Hepatocyte (in vitro differentiated cells): Measurements from ENCODE around the gene APOL5.

Experiments used
- EZH2 ChIP-seq: fragments of 200-600 bp; sonication (generic); IDR thresholded peaks from 2 replicates; pipeline ENCODE4 v1.6.1; 2016; ENCODE audit warnings: antibody characterized with exemption, mild to moderate bottlenecking, borderline replicate concordance
- EZH2phosphoT487 ChIP-seq: fragments of 200-600 bp; sonication (generic); IDR thresholded peaks from one replicate; pipeline ENCODE4 v1.6.1; 2018; ENCODE audit warnings: antibody characterized with exemption, mild to moderate bottlenecking, low read depth, moderate library complexity; ENCODE audit not compliant: unreplicated experiment, severe bottlenecking
- TF ChIP-seq, protein P1 (sequence below): fragments of 200-600 bp; sonication (generic); IDR thresholded peaks from 2 replicates; pipeline ENCODE4 v1.5.1; 2016; ENCODE audit warnings: antibody characterized with exemption, mild to moderate bottlenecking; ENCODE audit not compliant: poor library complexity

DNA sequence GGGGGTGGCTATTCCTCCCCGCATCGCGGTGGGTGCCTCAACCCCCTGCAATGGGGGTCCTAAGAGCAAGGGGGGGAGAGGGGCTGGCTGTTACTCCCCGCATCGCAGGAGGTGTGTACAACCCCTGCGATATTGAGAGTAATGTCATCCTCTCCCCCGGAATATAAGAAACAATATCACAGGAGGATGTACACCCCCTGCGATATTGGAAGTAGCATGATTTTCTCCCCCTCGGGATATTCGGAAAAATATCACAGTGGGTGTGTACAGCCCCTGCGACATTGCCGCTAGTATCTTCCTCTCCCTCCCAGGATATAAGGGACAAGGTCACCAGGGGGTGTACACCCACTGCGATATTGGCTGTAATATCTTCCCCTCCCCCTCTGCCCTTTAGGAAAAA lies 22.5 kb upstream of the APOL5 start:
- TF ChIP-seq, protein P1, sequence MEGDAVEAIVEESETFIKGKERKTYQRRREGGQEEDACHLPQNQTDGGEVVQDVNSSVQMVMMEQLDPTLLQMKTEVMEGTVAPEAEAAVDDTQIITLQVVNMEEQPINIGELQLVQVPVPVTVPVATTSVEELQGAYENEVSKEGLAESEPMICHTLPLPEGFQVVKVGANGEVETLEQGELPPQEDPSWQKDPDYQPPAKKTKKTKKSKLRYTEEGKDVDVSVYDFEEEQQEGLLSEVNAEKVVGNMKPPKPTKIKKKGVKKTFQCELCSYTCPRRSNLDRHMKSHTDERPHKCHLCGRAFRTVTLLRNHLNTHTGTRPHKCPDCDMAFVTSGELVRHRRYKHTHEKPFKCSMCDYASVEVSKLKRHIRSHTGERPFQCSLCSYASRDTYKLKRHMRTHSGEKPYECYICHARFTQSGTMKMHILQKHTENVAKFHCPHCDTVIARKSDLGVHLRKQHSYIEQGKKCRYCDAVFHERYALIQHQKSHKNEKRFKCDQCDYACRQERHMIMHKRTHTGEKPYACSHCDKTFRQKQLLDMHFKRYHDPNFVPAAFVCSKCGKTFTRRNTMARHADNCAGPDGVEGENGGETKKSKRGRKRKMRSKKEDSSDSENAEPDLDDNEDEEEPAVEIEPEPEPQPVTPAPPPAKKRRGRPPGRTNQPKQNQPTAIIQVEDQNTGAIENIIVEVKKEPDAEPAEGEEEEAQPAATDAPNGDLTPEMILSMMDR: no peak
- TF ChIP-seq EZH2phosphoT487: no peak
- TF ChIP-seq EZH2: no peak
